Neural cell (in vitro differentiated cells): ENCODE measurements around the gene DOK6.

ENCODE experiments used
- POLR2AphosphoS5 ChIP-seq: IDR thresholded peaks from 2 replicates; pipeline ENCODE4 v1.6.1; 2012
- TAF1 ChIP-seq: IDR thresholded peaks from 2 replicates; pipeline ENCODE4 v1.6.1; 2012; ENCODE audit warnings: low read depth
- TF ChIP-seq, protein P1 (sequence below): fragments of 450-650 bp; IDR thresholded peaks from 2 replicates; pipeline ENCODE4 v1.5.1; 2014; ENCODE audit warnings: antibody characterized with exemption, mild to moderate bottlenecking, moderate library complexity; ENCODE audit not compliant: poor library complexity, severe bottlenecking

DNA sequence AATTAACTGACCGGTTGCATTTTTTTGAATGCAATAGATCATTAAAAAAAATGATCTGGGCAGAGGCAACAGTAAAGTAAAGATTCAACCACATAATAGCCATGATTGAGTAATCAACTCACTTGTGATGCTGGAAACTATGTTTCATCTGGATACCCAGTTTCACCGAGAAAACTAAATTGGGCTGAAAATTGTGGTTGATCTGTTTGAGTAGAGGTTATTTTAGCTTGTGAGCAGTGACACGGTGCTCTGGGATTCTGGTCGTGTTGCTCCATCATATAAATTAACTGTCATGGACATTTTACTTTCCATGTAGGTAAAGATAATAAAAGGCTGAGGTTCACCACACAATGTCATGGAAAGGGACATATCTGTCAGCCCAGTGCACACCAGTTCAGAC, 488.3 kb downstream of the DOK6 start:
- TF ChIP-seq, protein P1, sequence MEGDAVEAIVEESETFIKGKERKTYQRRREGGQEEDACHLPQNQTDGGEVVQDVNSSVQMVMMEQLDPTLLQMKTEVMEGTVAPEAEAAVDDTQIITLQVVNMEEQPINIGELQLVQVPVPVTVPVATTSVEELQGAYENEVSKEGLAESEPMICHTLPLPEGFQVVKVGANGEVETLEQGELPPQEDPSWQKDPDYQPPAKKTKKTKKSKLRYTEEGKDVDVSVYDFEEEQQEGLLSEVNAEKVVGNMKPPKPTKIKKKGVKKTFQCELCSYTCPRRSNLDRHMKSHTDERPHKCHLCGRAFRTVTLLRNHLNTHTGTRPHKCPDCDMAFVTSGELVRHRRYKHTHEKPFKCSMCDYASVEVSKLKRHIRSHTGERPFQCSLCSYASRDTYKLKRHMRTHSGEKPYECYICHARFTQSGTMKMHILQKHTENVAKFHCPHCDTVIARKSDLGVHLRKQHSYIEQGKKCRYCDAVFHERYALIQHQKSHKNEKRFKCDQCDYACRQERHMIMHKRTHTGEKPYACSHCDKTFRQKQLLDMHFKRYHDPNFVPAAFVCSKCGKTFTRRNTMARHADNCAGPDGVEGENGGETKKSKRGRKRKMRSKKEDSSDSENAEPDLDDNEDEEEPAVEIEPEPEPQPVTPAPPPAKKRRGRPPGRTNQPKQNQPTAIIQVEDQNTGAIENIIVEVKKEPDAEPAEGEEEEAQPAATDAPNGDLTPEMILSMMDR = no peak
- TF ChIP-seq TAF1 = no peak
- no peak for TF ChIP-seq POLR2AphosphoS5
